Endothelial cell (in vitro differentiated cells): ENCODE results near the gene ARHGAP45. TPM values are rescaled to one million over a fixed set of nuclear protein-coding genes. Genes with fewer than 3 reads are reported as not detected.
A peak's percentile ranks its signal among the peaks of the same experiment; 100 is the strongest.

Experiments
- DNase-seq: peaks from one replicate; pipeline ENCODE4 v3.0.0; 2021; ENCODE audit warnings: low spot score
- H3K27ac Mint-ChIP-seq: one replicate; pipeline ENCODE4 v1.8.0; 2021; ENCODE audit warnings: mixed read lengths, inconsistent platforms; ENCODE audit not compliant: unreplicated experiment
- H3K27me3 Mint-ChIP-seq: one replicate; pipeline ENCODE4 v1.8.0; 2021; ENCODE audit warnings: mild to moderate bottlenecking, moderate library complexity, mixed read lengths, inconsistent platforms; ENCODE audit not compliant: unreplicated experiment
- H3K36me3 Mint-ChIP-seq: one replicate; pipeline ENCODE4 v1.8.0; 2021; ENCODE audit warnings: mild to moderate bottlenecking, low read depth, mixed read lengths, inconsistent platforms; ENCODE audit not compliant: unreplicated experiment
- H3K4me1 Mint-ChIP-seq: one replicate; pipeline ENCODE4 v1.8.0; 2021; ENCODE audit warnings: mild to moderate bottlenecking, mixed read lengths, inconsistent platforms; ENCODE audit not compliant: unreplicated experiment
- H3K4me3 Mint-ChIP-seq: one replicate; pipeline ENCODE4 v1.8.0; 2021; ENCODE audit warnings: mild to moderate bottlenecking, mixed read lengths, inconsistent platforms; ENCODE audit not compliant: unreplicated experiment
- H3K9me3 Mint-ChIP-seq: one replicate; pipeline ENCODE4 v1.8.0; 2021; ENCODE audit warnings: mixed read lengths, inconsistent platforms; ENCODE audit not compliant: unreplicated experiment
- total RNA-seq: library from RNA; stranded (reverse); fragmentation: NEBNext Ultra II Directional; extraction: Animal tissue kit (Norgen Biotek cat#: 25700); gene quantifications from one replicate; pipeline ENCODE4 v1.2.1, GENCODE V29; 2021; ENCODE audit not compliant: unreplicated experiment
- TF ChIP-seq, protein P1 (sequence below): fragments of 200-600 bp; sonication (generic); IDR thresholded peaks from one replicate; pipeline ENCODE4 v1.5.0; 2021; ENCODE audit warnings: antibody characterized with exemption; ENCODE audit not compliant: unreplicated experiment

ARHGAP45 gene
- total RNA-seq, 1 donor from 2014 or later: 2.4 TPM

GRCh38 chr19:1032264-1032867 lies 34.6 kb upstream of the ARHGAP45 start:
- H3K36me3 Mint-ChIP-seq: peaks cover 13% of the 10 kb centered on the region

GRCh38 chr19:1035998-1036621 lies 30.9 kb upstream of the ARHGAP45 start:
- no peak for DNase-seq
- no peak overlapping the region for H3K27ac Mint-ChIP-seq

More at GRCh38 chr19:1032264-1032867, 34.6 kb upstream of the ARHGAP45 start:
- H3K9me3 Mint-ChIP-seq: no peaks in the 10 kb centered on the region
- no peak for DNase-seq
- H3K27ac Mint-ChIP-seq: no peak overlapping the region
- TF ChIP-seq, protein P1, sequence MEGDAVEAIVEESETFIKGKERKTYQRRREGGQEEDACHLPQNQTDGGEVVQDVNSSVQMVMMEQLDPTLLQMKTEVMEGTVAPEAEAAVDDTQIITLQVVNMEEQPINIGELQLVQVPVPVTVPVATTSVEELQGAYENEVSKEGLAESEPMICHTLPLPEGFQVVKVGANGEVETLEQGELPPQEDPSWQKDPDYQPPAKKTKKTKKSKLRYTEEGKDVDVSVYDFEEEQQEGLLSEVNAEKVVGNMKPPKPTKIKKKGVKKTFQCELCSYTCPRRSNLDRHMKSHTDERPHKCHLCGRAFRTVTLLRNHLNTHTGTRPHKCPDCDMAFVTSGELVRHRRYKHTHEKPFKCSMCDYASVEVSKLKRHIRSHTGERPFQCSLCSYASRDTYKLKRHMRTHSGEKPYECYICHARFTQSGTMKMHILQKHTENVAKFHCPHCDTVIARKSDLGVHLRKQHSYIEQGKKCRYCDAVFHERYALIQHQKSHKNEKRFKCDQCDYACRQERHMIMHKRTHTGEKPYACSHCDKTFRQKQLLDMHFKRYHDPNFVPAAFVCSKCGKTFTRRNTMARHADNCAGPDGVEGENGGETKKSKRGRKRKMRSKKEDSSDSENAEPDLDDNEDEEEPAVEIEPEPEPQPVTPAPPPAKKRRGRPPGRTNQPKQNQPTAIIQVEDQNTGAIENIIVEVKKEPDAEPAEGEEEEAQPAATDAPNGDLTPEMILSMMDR: no peak
- H3K27me3 Mint-ChIP-seq: peaks cover 23% of the 10 kb centered on the region
- H3K4me3 Mint-ChIP-seq: peak overlapping the region; percentile 42
- H3K4me1 Mint-ChIP-seq: peaks cover 5% of the 10 kb centered on the region

GRCh38 chr19:1037621-1038064 lies 29.3 kb upstream of the ARHGAP45 start:
- H3K4me3 Mint-ChIP-seq: peak overlapping the region; percentile 2
- peaks cover 35% of the 10 kb centered on the region for H3K27me3 Mint-ChIP-seq
- H3K36me3 Mint-ChIP-seq: peaks cover 32% of the 10 kb centered on the region

More at GRCh38 chr19:1035998-1036621, 30.9 kb upstream of the ARHGAP45 start:
- TF ChIP-seq, protein P1: no peak
- H3K4me1 Mint-ChIP-seq: peaks cover 17% of the 10 kb centered on the region
- peaks cover 36% of the 10 kb centered on the region for H3K27me3 Mint-ChIP-seq
- no peaks in the 10 kb centered on the region for H3K9me3 Mint-ChIP-seq
- peaks cover 32% of the 10 kb centered on the region for H3K36me3 Mint-ChIP-seq
- peak overlapping the region; percentile 74 for H3K4me3 Mint-ChIP-seq

DNA sequence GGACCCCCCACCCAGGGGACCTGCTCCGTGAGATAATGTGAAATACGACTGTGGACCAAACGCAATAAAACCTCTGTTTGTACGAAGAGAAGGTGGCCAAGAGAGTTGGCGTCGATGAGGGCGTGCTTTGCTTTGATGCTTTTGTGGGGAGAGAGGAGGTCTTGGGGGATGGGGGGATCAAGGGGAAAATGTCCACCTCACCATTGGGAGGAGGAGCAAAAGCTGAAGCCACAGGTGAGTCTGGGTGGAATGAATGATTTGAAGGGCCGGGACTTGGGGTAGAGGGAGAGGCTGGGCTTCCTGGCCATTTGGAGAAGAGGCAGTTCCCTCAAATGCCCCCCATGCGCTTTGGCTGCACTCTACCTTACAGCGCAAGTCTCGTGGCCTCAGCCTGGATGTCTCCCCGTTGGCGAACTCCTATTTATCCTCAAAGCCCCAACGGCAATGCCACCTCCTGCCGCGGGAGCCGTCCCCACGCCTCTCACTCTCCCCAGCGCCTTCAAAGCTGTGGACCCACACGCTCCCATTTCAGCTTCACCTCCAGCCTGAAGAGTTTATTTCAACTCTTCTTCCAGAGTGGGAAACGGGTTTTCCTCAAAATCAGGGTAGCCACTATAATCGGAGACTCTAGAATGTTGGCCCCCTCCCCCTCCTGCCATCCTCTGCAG lies 27.9 kb upstream of the ARHGAP45 start:
- H3K4me3 Mint-ChIP-seq: peak overlapping the region; percentile 85
- DNase-seq: no peak
- peaks cover 28% of the 10 kb centered on the region for H3K27me3 Mint-ChIP-seq
- peak overlapping the region; percentile 70 for H3K27ac Mint-ChIP-seq
- peaks cover 17% of the 10 kb centered on the region for H3K4me1 Mint-ChIP-seq
- no peaks in the 10 kb centered on the region for H3K9me3 Mint-ChIP-seq
- H3K36me3 Mint-ChIP-seq: peaks cover 29% of the 10 kb centered on the region
- TF ChIP-seq, protein P1: no peak

More at GRCh38 chr19:1037621-1038064, 29.3 kb upstream of the ARHGAP45 start:
- H3K9me3 Mint-ChIP-seq: no peaks in the 10 kb centered on the region
- peaks cover 17% of the 10 kb centered on the region for H3K4me1 Mint-ChIP-seq
- TF ChIP-seq, protein P1: no peak
- no peak overlapping the region for H3K27ac Mint-ChIP-seq
- DNase-seq: no peak
